NCI-H1417 (cell line): ENCODE data around the gene COA1.
"Not testable (repeated sequence)": the region's sequence is repeated elsewhere in the genome, so short reads cannot be mapped to it uniquely, and the experiment has no call there.

Source experiments
- DNase-seq, 3 experiments: peaks; one replicate each; lab custom pipeline; 2025; lab: John Stamatoyannopoulos, UW

COA1 gene

DNA sequence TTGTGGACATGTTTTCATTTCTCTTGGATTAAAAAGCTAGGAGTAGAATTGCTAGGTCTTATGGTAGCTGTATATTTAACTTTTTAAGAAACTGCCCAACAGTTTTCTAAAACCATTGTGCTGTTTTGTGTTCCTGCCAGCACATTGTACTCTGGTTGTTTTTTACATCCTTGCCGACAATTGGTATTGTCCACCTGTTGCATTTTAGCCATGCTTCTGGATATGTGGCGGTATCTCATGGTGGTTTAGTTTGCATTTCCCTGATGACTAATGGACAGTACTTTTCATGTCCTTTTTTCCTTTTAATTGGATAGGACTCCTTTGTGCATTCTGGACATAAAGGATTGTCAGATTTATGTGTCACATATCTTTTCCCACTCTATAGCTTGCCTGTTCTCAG lies 100.9 kb downstream of the COA1 start:
- no peak for DNase-seq

GRCh38 chr7:43627798-43628197 lies 101.5 kb downstream of the COA1 start:
- DNase-seq: not testable (repeated sequence)

DNA sequence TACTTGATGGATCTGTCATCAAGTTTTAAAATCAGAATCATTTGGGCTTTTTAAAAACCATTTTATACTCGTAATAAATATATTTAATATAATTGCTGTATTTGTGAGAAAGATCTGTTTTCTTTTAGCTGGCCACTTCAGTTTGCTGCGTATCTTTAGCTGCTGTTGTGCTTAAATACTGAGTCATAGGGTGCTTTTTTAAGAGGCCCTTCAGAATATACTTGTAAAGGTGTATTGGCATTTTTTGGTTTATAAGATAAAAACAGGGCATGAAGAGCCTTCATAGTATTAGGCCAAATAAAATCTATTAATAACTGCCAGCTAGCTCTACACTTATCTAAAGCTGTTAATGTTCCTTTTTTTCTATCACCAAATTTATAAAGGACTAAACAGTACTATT lies 102.6 kb downstream of the COA1 start:
- no peak for DNase-seq

GRCh38 chr7:43625980-43626379 lies 103.3 kb downstream of the COA1 start:
- no peak for DNase-seq

GRCh38 chr7:43625453-43625852 lies 103.9 kb downstream of the COA1 start:
- no peak for DNase-seq

GRCh38 chr7:43624156-43624555 lies 105.2 kb downstream of the COA1 start:
- DNase-seq: no peak

DNA sequence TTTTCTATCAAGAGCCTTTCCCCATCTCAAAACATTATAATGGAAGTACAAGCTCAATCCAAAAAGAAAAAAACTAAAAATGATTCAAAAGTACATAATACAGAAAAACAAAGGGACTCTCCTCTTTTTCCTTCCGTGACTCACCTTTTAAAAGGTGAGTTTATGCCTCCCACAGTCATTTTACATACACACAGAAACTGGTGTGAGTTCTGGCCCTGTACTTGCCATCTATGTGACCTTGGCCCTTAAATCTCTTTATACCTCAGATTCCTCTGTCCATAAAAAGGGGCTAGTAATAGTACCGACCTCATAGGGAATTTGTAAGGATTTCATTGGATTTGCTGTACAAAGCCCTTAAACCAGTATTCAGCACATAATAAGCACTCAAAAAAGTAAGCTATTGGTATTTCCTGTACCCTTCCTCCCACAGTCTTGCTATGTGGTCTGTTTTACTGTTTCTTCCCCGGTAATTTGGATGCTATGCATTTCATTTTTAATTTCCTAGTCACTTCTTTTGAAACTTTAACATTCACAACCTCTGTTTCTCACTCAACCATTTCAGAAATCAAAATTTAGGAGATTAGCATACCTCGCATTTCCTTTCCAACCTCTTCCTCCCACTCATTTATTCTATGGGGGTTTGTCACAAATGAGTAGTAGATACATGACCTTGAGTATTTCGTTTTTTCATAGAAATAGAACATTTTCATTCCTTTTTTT lies 107.4 kb downstream of the COA1 start:
- DNase-seq: no peak

- no peak for DNase-seq
These were observed 109.9 kb downstream of the COA1 start for GRCh38 chr7:43619213-43620012.

DNA sequence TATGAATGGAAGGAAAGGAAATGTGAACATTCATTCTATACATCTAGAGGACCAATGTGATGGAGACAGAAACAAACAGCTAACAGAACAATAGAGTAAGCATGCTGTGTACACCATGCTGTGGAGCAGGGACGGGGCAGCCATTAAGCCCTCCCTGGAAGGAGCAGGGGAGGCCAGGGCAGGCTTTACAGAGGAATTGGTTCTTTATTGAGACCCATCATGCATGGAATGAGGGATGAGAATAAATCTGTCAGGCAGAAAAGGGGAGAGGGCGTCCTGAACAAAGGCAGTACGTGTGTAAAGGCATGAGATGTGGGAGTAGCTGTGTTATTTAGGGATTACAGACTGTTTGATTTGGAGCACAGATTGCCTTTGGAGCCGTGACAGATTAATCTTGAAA lies 111.2 kb downstream of the COA1 start:
- no peak for DNase-seq

DNA sequence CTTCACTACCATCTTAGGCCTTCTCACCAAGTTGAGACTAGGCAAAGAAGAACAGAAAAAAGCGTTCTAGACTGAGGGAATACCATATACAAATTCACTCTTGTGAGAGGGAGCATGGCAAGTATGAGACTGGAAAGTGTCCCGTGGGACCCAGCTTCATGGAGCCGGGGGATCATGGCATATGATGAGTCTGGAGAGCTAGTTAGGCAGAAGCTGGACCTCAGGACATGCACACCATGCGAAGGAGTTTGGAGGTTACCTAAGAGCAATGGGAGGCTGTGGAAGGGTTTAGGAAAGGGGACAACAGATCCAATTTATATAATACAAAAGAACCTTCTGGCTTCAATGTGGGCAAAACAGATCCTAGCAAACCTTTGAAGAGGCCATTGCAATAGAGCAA lies 112.3 kb downstream of the COA1 start:
- no peak for DNase-seq

DNA sequence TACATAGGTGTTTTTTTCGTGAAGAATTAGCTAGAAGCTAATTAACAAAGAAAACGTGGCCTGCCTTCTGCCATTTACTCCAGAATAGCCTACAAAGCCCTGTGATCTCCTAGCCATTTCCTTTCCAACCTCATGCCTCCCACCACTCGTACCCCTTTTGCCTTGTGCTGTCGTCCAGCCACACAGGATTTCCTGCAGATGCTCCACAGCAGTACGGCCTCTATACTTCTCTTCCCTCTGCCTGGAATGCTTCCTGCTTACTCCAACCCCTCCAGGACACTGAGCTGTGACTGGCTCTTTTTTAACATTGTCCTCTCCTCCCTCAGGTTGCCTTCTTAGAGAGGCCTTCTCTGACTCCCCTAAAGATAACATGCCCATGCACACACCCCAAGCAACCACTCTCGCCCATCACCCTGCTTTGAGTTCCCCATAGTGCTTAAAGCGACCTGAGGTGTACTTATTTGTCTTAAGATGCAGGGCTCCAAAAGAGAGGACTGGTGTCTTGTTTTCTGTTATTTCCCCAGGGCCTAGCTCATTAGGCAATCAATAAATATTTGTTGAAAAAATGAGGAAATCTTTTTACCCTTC lies 113.7 kb downstream of the COA1 start:
- no peak for DNase-seq

DNA sequence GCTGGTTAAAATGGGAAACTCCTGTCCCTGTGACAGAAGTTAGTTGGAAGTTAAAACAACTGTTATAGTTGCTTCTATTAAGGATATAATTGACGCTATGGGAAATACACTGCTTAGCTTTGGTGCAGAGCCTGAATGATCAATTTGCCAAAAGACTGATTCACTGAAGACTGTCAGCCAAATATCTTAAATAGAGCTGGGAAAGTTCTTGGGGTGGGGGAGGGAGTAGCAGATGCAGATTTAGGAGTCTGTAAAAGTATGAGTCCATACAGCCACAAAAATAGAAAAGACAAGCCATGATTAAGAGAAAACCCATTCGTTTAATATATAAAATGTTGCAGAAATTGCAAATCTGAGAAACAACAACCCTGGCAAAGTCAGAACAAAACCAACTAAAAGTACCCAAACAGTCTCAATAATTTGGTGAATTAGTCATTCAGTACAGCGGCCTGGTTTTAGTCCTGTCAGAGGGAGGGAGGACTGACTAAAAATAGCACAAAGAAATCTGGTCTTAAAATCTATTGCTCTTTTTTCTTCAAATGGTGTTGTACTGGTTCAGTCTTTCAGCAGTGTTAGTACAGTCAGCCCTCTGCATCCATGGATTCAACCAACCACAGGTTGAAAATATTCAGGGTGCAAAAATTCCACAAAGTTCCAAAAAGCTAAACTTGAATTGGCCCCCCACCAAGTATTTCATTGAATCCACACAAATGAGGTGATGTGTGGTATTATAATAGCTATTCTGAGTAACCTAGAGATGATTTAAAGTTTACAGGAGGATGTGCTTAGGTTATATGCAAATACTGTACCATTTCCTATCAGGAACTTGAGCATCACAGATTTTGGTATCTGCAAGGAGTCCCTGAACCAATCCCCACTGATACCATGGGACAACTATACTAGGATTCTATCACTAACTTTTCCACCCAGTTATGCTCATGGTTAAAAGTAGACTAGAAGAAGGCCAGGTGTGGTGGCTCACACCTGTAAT lies 116.4 kb downstream of the COA1 start:
- no peak for DNase-seq

DNA sequence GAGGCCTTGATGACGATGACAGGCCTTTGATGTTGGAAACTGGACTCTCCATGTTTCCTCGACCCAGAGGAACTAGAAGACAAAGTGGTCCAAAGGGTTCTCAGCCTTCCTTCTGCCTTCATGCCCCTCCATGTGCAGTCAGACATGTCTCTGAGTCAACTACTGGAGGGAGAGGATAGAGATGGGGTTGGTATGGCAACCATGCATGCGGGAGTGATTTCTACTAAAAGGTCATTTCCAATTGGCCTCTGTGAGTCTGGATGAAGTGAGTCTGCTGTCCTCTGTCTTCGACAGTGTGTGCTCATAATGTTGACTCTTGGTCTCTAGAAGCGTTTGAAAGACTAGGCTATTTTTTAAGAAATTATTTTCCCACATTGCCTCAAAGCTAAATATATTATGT lies 117.2 kb downstream of the COA1 start:
- DNase-seq: no peak

DNA sequence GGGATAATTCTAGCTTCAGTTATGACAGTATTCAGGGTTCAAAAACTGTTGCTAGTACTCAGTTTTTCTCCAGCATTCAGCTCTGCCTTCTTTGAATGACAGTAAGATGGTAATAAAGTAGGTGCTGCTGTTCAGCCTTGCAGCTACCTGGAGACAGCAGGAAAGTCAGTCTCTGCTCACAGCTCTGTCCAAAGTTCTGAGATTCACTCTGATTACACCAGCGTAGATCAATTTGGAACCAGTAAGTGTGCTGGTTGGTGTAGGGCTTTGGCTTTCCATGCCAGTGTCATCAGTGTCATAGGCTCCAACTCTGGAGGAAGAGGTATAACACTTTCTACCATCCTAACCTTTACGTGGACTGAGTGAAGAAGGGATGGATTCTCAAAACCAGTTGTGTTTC lies 120.2 kb downstream of the COA1 start:
- DNase-seq: no peak

GRCh38 chr7:43604251-43604650 lies 125.1 kb downstream of the COA1 start:
- DNase-seq: no peak

DNA sequence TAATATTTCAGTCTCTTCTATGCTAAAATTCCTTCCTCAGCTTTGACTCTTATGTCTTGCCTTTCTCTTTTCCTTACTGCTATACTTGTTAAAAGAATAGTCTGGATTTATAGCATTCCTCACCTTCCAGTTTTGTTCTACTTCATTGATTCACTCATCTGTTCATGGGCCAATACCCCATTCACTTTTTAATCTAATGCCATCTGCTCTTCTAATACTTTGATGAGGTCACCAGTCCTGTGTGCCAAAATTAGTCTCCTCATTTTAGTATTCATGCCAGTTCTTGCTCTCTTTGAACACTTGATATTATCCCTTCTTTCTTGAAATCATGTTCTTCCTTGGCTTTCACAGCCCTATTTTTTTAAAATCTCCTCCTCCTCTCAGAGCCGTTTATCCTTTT lies 127.1 kb downstream of the COA1 start:
- DNase-seq: no peak

- no peak for DNase-seq
These were observed 129.3 kb downstream of the COA1 start for GRCh38 chr7:43600056-43600455.

DNA sequence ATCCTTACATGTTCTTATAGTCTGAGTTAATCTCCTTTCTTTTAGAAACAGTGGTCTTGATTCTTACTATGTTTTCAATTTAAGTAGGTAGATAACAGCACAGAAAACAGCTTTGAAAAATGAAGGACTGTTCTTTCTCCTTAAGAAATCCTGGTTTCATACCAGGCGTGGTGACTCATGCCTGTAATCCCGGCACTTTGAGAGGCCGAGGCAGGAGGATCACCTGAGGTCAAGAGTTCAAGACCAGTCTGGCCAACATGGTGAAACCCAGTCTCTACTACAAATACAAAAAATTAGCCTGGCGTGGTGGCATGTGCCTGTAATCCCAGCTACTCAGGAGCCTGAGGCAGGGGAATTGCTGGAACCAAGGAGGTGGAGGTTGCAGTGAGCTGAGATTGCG lies 132.9 kb downstream of the COA1 start:
- not testable (repeated sequence) for DNase-seq

DNA sequence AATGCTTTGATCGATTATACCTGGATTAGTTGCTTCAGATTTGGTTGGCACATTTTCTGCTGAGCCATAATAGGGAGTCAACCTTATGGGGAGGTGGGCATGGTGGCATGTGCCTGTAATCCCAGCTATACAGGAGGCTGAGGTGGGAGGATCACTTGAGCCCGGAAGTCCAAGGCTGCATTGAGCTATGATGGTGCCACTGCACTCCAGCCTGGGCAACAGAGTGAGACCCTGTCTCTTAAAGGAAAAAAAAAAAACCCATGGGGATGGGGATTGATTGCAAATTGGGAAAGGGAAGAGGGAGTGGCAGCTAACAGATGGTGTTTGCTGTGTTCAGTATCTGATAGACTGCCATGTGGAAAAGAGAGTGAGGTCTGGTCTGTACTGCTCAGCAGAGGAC lies 135.3 kb downstream of the COA1 start:
- DNase-seq: no peak

DNA sequence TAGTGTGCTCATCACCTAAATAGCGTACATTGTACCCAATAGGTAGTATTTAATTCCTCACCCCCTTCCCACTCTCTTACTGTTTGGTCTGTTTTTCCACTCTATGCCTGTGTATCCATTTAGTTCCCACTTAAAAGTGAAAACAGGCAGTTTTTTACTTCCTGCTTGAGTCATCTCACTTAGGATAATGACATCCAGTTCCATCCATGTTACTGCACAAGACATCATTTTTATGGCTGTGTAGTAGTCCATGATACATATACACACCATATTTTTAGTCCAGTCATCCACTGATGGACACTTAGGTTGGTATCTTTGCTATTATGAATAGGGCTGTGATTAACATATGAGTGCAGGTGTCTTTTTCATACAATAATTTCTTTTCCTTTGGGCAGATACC lies 136.3 kb downstream of the COA1 start:
- no peak for DNase-seq

DNA sequence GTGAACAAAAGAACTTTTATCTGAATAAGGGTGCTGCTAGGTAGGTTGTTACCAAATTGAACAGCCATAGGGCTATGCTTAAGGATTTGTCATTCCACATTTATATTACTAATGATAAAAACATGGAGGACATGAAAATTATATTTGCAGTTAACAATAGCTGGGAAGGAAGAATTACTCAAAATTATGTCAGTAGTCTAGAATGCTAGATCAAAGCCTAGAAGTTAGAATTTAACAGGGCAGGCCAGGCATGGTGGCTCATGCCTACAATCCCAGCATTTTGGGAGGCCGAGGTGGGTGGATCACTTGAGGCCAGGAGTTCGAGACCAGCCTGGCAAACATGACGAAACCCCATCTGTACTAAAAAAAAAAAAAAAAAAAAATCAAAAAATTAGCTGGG lies 137.0 kb downstream of the COA1 start:
- no peak for DNase-seq

- DNase-seq: no peak
These were observed 137.7 kb downstream of the COA1 start for GRCh38 chr7:43591558-43592180.
